Activated CD4-positive, alpha-beta T cell treated with anti-CD3 and anti-CD28 coated beads for 48 hours (primary cell): ENCODE measurements around the gene GPR55.

Experiments
- DNase-seq: peaks from one replicate; pipeline ENCODE4 v3.0.0-alpha.2; 2020

The GPR55 gene

DNA sequence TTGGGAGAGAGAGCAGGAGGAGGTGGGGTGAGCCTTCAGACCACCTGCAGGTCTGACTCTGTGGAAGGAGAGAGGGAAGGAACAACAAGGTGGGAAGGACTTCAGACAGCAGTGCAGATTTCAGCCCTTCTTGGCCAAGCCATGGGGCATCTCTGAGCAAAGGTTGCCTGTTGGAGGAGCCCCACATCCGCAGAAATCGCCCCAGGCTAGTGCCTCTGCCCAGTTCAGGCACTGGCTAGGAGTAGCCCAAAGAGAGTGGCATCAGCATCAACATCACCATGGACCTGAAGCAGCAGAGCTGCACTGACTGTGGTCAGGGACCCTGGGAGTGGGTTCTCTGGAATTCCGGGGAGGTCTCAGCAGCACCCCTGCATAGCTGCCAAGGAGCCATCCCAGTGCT lies 10.2 kb downstream of the GPR55 start:
- DNase-seq, result no peak

DNA sequence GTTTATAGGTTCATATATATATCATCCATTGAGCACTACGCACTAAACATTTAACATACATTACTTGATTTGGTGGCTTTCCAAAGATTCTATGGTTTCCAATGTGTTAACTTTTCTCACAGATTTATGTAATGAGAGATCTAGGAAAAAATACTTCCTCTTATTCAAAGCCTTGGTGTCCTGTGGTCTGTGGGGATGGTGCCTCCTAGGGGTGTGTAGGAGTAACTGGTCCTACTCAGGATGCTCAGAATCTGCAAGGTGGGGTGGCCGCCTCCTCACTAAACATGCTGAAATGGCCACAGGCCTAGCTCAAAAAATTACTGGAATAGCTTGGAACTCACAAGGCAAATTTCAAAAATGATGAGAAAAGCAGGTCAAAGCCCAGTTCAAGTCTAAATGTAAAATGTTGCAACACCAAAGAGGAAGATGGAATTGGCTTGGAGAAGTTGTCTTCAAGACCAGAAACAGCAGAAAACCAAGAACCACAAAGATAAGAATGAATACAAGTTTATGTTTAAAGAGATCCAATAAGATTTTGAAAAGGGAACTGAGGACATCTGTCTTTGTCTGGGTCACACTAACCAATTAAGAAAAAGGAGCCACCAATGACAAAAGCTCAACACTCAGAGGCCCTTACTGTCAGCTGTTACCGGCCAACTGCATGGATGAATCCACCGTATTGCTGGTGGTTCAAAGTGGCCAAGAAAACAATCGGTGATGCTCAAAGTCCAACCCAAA lies 11.5 kb downstream of the GPR55 start:
- DNase-seq, result no peak

DNA sequence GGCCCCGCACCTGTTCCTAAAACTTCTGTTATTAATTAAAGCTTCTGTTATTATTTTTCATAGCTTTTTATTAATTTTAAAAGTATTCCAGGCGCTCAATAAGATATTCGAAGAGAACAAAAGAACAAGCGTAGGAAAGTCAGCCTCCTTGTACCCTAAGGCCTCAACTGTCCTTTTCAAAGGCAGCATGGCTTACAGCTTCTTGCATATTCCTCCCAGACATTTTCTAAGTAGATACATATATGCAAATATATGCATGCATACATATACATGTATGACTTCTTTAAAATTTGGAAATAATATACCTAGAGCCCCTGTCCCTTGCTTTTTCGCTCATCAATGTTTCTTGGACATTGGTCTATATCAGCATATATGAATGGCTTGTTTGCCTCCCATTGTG lies 12.3 kb downstream of the GPR55 start:
- DNase-seq, result no peak

DNA sequence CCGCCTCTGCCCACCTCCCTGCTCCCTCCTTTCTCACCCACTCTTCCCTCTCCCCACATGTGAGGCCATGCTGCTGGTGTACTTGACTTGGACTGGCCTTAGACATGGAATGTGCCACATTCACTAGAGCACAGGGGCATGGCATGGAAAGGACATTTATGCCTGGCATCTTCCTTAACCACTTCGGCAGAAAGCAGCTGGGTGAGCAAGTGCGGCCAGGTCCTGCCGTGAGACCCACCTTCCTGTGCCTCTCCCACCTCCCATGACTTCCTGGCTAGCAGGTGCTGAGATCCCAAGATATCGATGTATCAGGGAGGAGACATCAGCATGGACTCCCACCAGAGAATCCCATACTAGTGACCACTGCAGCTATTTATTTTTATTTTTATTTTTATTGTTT lies 13.0 kb downstream of the GPR55 start:
- no peak for DNase-seq

DNA sequence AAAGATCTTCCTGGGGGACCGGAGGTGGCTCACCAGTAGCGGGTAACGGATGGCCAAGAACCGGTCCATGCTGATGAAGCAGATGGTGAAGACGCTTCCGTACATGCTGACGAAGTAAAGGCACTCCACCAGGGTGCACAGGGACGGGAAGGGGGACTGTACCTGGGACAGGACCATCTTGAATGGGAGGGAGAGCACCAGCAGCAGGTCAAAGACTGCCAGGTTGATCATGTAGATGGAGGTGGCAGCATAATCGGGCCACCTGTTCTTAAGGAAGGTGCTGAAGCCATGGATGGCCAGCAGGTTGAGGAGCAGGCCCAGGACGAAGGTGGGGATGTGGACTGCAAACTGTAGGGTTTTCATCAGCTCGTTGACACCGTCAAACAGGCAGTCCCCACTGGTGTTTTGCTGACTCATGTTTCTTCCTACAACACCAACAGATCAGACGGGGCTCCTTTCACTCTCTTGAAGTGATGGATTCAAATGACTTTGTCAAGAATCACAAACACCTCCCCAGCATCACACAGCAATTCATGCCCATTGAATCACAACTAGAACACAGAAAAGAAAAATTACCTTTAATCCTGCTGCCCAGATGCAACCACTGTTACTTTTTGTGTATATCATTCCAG lies 14.4 kb downstream of the GPR55 start:
- no peak for DNase-seq

DNA sequence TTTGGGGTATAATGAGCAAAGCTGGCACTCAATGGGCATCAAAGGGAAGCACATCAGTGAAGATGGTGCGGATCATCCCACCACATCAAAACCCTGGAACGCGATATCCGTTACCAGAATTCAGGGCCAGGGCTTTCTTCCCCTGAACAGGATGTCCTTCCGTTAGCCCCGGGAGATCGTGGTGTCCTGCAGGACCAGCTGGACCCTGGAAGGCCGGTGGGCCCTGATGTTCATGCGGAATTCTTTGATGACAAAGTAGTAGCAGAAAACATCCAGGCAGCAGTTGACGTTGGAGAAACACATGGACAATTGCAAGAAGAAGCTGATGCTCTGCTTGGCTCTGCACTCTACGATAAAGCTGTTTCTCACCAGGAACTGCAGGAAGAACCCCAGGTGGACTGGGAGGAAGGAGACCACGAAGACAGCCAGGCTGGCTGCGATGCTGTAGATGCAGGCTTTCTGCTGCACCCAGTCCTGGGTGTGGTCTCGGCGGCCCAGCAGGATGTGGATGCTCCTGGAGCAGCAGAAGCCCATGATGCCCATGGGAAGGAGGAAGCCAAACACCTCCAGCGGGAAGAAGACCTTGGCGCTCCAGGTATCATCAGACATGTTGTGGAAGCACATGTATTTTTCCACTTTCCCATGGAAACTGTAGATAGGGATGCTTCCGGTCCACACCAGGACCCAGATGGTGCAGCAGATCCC lies 15.0 kb downstream of the GPR55 start:
- no peak for DNase-seq

DNA sequence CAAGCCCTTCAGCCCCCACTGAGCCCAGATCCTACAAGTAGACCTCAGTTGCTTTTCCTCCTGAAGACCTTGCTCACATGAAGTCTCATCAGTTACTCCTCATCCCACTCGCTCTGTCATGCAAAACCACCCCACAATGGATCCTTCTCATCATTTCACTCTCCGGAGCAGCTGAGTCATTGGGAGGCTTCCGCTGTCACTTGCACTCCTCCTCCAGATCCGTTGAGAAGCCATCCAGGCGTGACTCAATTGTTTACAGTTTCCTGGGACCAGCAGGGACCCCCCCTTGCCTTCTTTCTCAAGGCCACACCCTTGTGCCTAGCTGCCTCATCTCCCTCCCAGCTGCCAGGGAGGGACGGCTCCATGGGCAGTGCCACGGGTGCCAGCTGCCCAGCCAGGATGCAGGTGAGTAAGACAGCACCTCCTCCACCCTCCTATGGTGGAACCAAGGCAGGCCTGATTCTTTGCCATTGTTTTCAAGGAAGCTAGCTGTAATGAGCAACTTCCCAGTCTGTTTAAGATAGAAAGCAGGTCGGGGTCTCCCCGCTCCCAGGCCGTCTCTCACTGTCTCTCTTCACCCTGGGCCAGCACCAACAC lies 16.3 kb downstream of the GPR55 start:
- DNase-seq, result peak; percentile 86

DNA sequence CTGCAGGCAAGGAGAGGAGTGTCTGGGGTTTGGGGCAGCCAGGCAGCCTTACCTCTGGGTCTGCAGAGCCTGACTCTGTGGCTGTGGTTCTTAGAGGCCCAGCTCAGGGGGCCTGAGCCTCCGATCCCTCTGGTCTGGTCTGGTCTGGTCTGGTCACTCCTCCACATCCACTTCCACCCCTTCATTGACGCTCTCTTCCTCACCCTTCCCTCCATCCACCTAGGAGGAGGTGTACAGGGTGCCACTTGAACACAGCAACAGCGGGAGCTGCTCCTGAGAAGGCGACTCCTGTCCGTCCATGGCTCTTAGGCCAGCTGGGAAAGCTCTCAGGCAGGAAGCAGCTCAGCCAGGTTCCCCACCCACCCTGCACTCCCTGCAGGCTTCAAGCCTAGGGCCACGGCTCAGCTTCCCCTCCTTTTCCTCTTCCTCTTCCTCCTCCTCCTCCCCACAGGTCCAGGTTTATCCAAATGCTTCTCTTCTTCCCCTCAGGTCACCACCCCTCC lies 16.9 kb downstream of the GPR55 start:
- no peak for DNase-seq

DNA sequence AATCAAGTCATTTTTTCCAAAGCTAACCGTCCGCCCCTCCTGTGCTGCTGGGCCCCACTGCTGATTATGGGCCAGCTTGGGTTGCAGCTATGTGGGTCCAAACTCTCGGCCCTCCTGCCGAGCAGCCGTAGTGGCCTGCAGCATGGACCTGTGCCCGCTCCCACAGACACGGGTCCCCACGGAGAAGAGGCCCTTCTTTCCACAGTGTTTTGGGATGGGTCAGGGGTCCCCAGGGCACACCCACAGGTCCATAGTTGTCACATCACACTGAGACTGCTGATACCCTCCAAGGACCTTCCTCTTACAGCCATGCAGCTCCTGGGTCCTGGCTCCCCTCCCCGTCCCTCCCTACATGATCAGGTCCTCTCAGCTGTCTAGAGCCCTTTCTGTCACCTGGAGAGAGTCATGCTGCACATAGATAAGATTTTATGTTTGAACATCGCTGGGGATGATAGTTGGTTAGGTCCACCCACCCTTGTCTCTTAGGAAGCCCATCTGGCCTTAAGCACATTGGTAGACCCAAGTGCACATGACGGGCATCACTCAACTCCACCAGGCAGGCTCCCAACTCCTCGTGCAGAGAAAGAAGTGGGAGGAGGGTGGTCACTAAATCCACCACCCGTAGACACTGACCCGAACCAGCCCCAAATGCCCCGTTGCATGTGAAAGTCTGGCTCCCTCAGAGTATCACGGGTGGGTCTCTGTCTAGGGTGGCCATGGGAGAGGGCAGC lies 17.5 kb downstream of the GPR55 start:
- DNase-seq, result peak; percentile 3

DNA sequence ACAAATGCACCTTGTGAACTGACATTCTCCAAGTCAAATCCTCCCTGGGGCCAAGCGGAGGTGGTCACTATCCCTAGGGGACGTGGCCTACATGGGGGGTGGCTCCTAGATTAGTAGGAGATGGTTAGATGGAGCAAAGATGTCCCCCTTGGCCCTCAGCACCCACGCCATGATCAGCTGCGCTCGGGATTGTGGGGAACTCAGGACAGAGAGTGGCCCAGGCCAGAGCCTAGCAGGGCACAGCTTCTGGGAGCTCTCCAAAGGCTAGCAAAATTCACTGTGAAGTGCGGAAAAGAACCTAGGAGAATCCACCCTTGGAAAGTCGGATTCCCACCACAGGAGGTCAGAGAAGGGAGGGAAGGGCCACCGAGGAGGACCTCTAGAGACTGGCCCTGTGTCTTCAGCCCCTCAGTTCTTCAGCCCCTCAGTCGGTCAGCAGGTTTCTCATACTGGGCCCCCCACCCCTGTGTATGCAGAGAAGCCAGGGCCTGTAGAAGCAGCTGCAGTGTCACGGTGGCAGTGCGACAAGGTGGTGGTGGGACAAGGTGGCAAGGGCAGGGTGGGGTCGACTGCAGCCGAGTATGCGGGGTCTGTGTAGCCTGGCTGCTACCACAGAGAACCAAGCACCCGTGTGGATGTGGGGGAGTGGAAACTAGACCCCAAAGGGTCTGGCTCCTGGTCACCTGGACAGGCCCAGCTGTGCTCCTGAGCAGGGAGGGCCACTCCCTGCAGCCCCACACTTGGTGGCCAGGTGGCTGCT lies 18.4 kb downstream of the GPR55 start:
- DNase-seq, result peak; percentile 2

DNA sequence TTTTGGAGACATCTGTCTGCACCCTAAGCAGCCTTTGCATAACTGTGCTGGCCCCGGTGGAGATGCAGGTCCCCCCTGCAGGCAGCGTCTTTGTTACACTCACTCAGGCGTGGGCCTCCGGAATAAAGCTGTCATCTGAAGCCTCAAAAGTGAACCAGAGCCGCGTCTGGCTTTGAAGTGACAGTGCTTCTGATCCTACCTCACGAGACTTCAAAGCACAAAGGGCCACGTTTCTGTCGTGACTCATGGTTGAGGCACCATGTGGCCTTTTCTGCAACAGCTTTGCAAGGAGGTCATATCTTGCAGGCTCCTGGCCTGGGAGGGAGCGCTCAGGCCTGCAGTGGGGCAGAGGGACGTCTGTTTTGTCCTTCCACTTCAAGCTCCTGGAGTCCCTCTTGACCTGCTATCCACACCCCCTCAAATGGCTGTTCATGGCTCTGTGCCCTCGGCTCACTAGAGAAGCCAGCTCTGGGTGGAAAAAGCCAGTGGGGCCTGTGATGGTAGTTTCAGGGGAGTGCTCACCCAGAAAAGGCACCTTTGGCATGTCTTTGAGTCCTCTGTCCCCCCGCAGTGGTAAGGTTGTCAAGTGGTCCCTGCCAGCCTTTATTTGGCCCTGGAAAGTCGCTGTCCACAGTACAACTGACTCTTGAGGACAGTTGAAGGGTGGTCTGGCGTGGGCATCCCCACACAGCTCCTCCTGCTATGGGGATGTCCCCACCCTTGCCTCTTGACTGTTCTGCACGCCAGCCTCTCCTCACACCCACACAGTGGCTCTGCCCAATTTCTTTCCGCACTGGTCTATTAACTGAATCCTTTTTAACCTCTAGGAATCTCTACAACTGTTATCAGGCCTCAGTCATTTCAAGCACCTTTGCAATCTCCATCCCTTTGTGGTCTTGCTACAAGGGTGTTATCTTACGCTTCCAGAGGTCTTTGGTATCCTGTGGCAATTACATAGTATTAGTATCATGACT lies 19.3 kb downstream of the GPR55 start:
- DNase-seq, result peak; percentile 94

DNA sequence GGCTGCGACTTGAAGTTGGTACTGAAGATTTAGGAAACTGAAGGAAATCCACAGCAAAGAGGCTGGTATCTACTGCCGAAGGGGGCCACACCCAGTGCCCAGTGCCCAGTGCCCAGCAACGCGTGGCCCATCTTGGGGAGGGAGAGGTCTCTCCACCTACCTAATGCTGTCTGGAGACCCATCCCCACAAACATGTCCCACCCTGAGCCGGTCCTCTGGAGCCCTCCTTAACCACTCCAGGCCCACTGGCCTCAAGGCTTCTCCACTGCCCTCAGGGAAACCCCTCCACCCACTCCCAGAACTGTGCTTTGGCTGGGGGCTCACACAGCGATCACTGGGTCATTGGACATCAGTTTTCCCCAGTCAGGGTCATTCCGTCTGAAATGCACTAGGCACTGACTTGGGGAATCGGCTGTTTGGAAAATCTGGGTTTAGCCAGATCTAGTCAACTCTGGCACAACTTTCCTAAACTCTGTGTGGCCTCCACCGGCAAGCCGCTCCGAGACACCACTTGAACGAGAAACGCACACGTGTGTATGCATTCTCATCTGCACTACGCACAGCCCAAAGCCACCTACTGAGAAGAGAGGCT lies 20.1 kb downstream of the GPR55 start:
- peak; percentile 6 for DNase-seq

DNA sequence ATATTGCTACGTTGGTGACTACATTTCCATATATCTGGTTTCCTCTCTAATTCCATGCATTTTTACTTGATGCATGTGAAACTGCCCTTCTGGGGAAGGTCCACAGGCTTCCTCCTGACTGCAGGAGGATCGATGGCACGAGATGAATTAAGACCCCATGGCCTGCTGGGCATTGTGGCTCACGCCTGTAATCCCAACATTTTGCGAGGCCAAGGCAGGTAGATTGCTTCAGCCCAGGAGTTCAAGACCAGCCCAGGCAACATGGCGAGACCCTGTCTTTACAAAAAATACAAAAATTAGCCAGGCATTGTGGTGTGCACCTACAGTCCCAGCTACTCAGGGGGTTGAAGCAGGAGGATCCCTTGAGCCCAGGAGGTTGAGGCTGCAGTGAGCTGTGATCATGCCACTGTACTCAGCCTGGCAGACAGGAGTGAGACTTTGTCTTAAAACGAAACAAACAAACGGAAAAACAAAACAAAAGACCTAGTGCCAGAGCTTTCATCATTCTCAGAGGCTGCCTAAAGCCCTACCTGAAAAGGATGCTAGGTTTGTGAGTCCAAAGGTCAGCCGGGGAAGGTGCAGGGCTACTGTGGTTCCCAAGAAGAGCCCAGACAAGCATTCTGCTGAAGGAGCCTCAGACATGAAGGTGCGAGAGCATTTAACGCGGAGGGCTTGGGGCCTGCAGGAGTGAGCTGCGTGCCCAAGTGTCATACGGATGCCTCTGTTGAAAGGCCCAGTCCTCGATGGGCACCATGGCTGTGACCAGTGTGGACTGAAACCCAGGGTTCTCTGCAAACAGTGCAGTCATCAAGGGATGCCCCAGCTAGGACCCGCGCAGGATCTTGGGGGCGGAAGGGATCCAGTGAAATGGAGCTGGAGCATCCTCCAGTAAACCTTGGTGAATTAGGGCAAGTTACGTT lies 21.6 kb downstream of the GPR55 start:
- DNase-seq, result peak; percentile 1

DNA sequence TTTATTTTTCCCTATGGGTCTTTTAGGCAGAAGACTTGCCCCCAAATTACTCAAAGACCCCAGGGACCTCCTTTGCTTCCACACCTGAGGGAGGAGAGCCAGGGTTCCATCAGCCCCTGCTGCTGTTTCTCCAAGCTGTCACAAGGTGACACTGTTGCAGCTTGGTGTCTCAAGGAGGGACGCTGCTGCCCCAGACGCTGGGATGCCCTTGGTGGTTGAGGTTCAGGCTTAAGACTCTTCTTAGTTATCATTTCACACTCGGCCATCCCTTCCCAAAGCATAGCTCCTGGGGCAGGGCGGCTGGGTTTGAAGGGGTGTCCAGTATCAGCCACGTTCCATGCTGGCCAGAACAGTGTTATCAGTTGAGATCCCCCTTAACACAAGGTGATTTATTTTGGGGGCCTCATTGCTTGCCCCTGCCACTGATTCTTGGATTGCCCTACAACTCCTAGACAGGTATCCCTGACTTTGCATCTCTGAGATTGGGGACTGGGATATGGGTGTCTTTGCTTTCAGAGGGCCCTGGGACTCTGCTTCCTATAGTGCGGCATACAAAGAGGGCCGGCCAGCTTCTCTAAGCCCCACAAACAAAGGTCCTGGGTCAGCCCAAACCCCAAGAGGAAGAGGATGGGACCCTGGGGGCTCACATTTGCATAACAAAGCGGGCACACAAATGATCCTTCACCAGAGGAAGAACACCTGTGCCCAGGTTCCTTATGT lies 22.7 kb downstream of the GPR55 start:
- DNase-seq, result peak; percentile 75

DNA sequence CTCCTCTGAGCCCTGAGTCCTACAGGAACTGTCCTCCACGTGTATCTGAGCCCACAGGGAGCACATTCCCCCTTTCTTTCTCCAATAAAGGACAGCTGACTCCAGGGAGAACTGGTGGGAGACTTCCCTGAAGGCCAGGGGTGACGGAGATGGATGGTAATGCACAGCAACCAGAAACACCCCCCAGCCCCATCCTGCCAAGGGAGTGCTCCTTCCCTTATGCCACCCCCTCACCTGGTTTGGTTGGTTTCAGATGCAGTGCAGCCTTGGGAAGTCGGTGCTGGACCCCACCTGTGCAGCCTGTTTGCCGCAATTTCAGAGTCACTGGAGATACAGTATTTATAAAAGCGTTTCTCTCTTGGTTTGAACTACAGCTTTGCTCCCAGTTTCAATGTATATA lies 24.0 kb downstream of the GPR55 start:
- peak; percentile 1 for DNase-seq

DNA sequence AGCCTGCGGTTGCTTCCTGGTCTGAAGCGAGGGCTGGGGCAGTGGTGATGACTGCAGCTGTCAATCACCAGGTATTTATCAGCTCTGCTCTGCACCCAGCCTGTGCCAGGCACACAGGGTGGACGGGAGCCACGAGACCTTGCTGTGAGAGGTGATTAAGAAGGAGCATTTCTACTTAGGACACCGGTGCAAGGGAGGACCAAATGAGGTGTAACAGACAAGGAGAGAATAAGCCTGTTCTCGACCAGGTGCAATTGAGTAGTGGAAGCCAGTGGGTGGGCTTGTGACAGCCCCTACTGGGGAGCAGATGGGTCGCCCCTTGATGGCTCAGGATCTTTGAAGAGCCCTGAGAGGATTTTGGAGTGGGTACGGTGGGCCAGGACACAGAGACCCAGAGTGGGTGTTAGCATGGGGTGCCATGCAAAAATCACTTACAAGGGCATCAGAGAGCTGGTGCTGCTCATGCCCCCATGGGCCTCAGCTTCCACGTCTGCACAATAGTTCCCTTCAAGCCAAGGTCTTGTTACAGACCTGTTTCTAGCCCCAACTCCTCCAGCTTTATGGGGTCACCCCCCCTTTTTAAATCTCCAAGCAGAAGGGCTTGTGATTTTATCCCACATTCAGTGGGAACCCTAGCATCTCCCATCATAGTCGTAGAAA lies 24.6 kb downstream of the GPR55 start:
- DNase-seq, result peak; percentile 5

DNA sequence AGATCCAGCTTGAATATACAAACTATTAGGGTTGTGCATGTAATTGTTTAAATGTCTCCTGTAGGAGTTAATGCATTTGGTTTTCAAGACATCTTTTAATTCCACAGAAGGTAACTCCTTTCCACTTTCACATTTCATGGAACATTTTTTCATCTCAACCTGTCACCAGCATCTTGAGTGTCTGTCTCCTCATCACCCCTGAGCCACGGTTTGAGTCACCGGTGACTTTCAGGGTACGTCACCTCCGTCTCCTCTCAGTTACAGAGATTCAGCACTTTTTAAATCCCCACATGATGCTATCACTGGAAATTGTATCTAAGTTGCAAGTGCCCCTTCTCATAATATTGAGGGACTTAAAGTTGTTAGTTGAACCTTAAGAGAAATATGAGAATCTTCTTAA lies 25.3 kb downstream of the GPR55 start:
- DNase-seq, result peak; percentile 79

DNA sequence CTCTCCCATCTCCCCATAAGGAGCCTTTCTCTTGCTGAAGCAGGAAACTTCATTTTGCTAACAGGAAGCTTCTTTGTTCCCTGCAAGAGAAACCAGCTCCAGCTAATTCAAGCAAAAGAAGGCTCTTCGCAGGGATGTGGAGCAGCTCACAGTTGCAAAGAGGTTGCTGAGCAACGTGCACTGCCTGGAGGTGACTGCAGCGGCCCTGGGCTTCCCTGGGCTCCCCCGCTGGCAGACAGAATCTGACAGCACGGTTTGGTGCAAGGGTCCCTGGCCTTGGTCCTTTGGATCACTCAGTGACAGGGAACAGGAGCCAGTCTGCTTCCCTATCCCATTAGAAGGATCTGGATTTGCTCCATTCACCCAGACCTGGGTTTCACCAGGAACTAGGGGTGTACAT lies 25.8 kb downstream of the GPR55 start:
- DNase-seq, result peak; percentile 3
